Transverse colon (tissue), 3 donors: Measurements from ENCODE around the gene PDRG1.

Source experiments
- CTCF ChIP-seq, 5 experiments: fragments of 200-600 bp in 3 of 5; fragments of 450-650 bp in 2 of 5; sonication (generic) in 3 of 5; IDR thresholded peaks; 1 replicate in 2 of 5; 2 replicates in 3 of 5; pipeline ENCODE4 v1.5.1; 2016 to 2017; ENCODE audit warnings: antibody characterized with exemption in 5 of 5, inconsistent platforms in 3 of 5, mild to moderate bottlenecking in 2 of 5, moderate library complexity in 1 of 5
- EP300 ChIP-seq: sonication (generic); formaldehyde crosslinking; IDR thresholded peaks from one replicate; pipeline ENCODE4 v1.6.1; 2017; ENCODE audit warnings: antibody characterized with exemption, low read depth
- POLR2A ChIP-seq: fragments of 450-650 bp; IDR thresholded peaks from one replicate; pipeline ENCODE4 v1.6.1; 2016; ENCODE audit warnings: antibody characterized with exemption, mild to moderate bottlenecking, moderate library complexity

GRCh38 chr20:31934491-31934890 lies 17.4 kb downstream of the PDRG1 start:
- TF ChIP-seq CTCF (IDR thresholded peaks at IDR 0.05) (no peak), POLR2A (no peak), EP300 (no peak)
